Mesothelial cell of epicardium (in vitro differentiated cells): Measurements from ENCODE around the gene TMEM129. TPM values are rescaled to one million over a fixed set of nuclear protein-coding genes. Genes with fewer than 3 reads are reported as not detected.

ENCODE experiments used
- DNase-seq, 2 experiments: peaks; one replicate each; pipeline ENCODE4 v3.0.0; 2021; ENCODE audit warnings: low spot score in 2 of 2; ENCODE audit not compliant: unreplicated experiment in 2 of 2
- H3K27ac Mint-ChIP-seq: 2 replicates; pipeline ENCODE4 v1.8.0; 2021; ENCODE audit warnings: mixed read lengths
- H3K27me3 Mint-ChIP-seq: 2 replicates; pipeline ENCODE4 v1.8.0; 2021; ENCODE audit warnings: low read depth, mixed read lengths
- H3K36me3 Mint-ChIP-seq: 2 replicates; pipeline ENCODE4 v1.8.0; 2021; ENCODE audit warnings: mixed read lengths
- H3K4me1 Mint-ChIP-seq: 2 replicates; pipeline ENCODE4 v1.8.0; 2021; ENCODE audit warnings: mixed read lengths
- H3K4me3 Mint-ChIP-seq: 2 replicates; pipeline ENCODE4 v1.8.0; 2021; ENCODE audit warnings: mild to moderate bottlenecking, moderate library complexity, mixed read lengths
- H3K9me3 Mint-ChIP-seq: 2 replicates; pipeline ENCODE4 v1.8.0; 2021; ENCODE audit warnings: mixed read lengths
- CTCF ChIP-seq: fragments of 200-600 bp; sonication (generic); IDR thresholded peaks from one replicate; pipeline ENCODE4 v1.5.0; 2021; ENCODE audit warnings: antibody characterized with exemption; ENCODE audit not compliant: unreplicated experiment
- total RNA-seq: library from RNA; stranded (reverse); gene quantifications from 3 replicates; pipeline ENCODE4 v1.2.1, GENCODE V29; 2021

Gene TMEM129
- total RNA-seq, 1 donor from 2014 or later, result 37.8 TPM

- no peak for TF ChIP-seq CTCF
- Mint-ChIP-seq H3K4me1 (no peaks in the 10 kb centered on the region), H3K27me3 (no peaks in the 10 kb centered on the region)
These were observed 19.0 kb upstream of the TMEM129 start for GRCh38 chr4:1740021-1740545.

GRCh38 chr4:1739358-1739757 lies 18.2 kb upstream of the TMEM129 start:
- H3K27me3 Mint-ChIP-seq, result no peaks in the 10 kb centered on the region
- DNase-seq, result no peak
- H3K4me1 Mint-ChIP-seq, result no peaks in the 10 kb centered on the region
- no peak for TF ChIP-seq CTCF
- H3K4me3 Mint-ChIP-seq, result no peak overlapping the region
- H3K27ac Mint-ChIP-seq, result no peak overlapping the region
- peaks cover 56% of the 10 kb centered on the region for H3K36me3 Mint-ChIP-seq
- peaks cover 6% of the 10 kb centered on the region for H3K9me3 Mint-ChIP-seq

More at GRCh38 chr4:1740021-1740545, 19.0 kb upstream of the TMEM129 start:
- no peak for DNase-seq
- peaks cover 6% of the 10 kb centered on the region for H3K9me3 Mint-ChIP-seq
- peaks cover 58% of the 10 kb centered on the region for H3K36me3 Mint-ChIP-seq
- H3K4me3 Mint-ChIP-seq, result no peak overlapping the region
- no peak overlapping the region for H3K27ac Mint-ChIP-seq

GRCh38 chr4:1738410-1738809 lies 17.3 kb upstream of the TMEM129 start:
- Mint-ChIP-seq H3K27ac (no peak overlapping the region), H3K4me1 (no peaks in the 10 kb centered on the region), H3K9me3 (peaks cover 6% of the 10 kb centered on the region), H3K36me3 (peaks cover 54% of the 10 kb centered on the region), H3K27me3 (no peaks in the 10 kb centered on the region), H3K4me3 (no peak overlapping the region)
- TF ChIP-seq CTCF, result no peak
- no peak for DNase-seq

- H3K36me3 Mint-ChIP-seq, result peaks cover 60% of the 10 kb centered on the region
- H3K9me3 Mint-ChIP-seq, result peaks cover 6% of the 10 kb centered on the region
- no peak for DNase-seq
- peaks cover 5% of the 10 kb centered on the region for H3K4me1 Mint-ChIP-seq
- H3K4me3 Mint-ChIP-seq, result no peak overlapping the region
- H3K27ac Mint-ChIP-seq, result no peak overlapping the region
- H3K27me3 Mint-ChIP-seq, result no peaks in the 10 kb centered on the region
- no peak for TF ChIP-seq CTCF
These were observed 16.5 kb upstream of the TMEM129 start for GRCh38 chr4:1737666-1738065.

GRCh38 chr4:1736812-1737211 lies 15.7 kb upstream of the TMEM129 start:
- no peak overlapping the region for H3K4me3 Mint-ChIP-seq
- H3K9me3 Mint-ChIP-seq, result peaks cover 6% of the 10 kb centered on the region
- TF ChIP-seq CTCF, result no peak
- peaks cover 61% of the 10 kb centered on the region for H3K36me3 Mint-ChIP-seq
- no peak overlapping the region for H3K27ac Mint-ChIP-seq
- DNase-seq, result no peak
- H3K4me1 Mint-ChIP-seq, result peaks cover 5% of the 10 kb centered on the region
- H3K27me3 Mint-ChIP-seq, result no peaks in the 10 kb centered on the region

- no peak for DNase-seq
- Mint-ChIP-seq H3K27me3 (no peaks in the 10 kb centered on the region), H3K36me3 (peaks cover 51% of the 10 kb centered on the region), H3K9me3 (peaks cover 6% of the 10 kb centered on the region), H3K27ac (no peak overlapping the region), H3K4me3 (no peak overlapping the region), H3K4me1 (peaks cover 5% of the 10 kb centered on the region)
- no peak for TF ChIP-seq CTCF
These were observed 14.1 kb upstream of the TMEM129 start for GRCh38 chr4:1735215-1735614.
